ENCODE data around the gene CDHR1.

CDHR1 gene

GRCh38 chr10:84264611-84265141, 70.3 kb downstream of the CDHR1 start:
- peak; percentile 73 for DNase-seq (ENCODE audit: low spot score)

- no peak for DNase-seq (ENCODE audit: low spot score)
Observed at GRCh38 chr10:84265418-84265817, 71.1 kb downstream of the CDHR1 start.

GRCh38 chr10:84267503-84268126, 73.3 kb downstream of the CDHR1 start:
- peak; percentile 64 for DNase-seq (ENCODE audit: low spot score)

GRCh38 chr10:84269162-84269561, 74.8 kb downstream of the CDHR1 start:
- DNase-seq (ENCODE audit: low spot score): no peak
